HEK293 (cell line): ENCODE data around the gene CALR3.

Experiments
- GLI2 ChIP-seq: fragments of 450-650 bp; formaldehyde crosslinking; IDR thresholded peaks from 2 replicates; pipeline ENCODE4; 2017; ENCODE audit warnings: missing biosample characterization, missing genetic modification characterization, low read depth, borderline replicate concordance
- OVOL3 ChIP-seq: fragments of 450-650 bp; formaldehyde crosslinking; IDR thresholded peaks from 2 replicates; pipeline ENCODE4 v1.5.1; 2016; ENCODE audit warnings: missing biosample characterization, missing genetic modification characterization
- ZNF248 ChIP-seq: fragments of 450-650 bp; formaldehyde crosslinking; IDR thresholded peaks from 2 replicates; pipeline ENCODE4 v1.5.1; 2017; ENCODE audit warnings: missing biosample characterization, missing genetic modification characterization
- ZNF488 ChIP-seq: fragments of 450-650 bp; formaldehyde crosslinking; IDR thresholded peaks from 2 replicates; pipeline ENCODE4 v1.5.1; 2016; ENCODE audit warnings: missing biosample characterization, missing genetic modification characterization
- ZNF621 ChIP-seq: fragments of 450-650 bp; formaldehyde crosslinking; IDR thresholded peaks from 2 replicates; pipeline ENCODE4 v1.5.1; 2017; ENCODE audit warnings: missing biosample characterization, missing genetic modification characterization
- ZNF660 ChIP-seq: fragments of 450-650 bp; IDR thresholded peaks from 2 replicates; pipeline ENCODE4 v1.5.1; 2018; ENCODE audit warnings: missing biosample characterization, mild to moderate bottlenecking, missing genetic modification characterization

GRCh38 chr19:16449330-16449961, 46.5 kb downstream of the CALR3 start:
- TF ChIP-seq GLI2 (tag by site-specific recombination) (no peak), ZNF488 (tag by site-specific recombination) (no peak), OVOL3 (no peak), ZNF660 (tag by site-specific recombination) (no peak), ZNF248 (tag by site-specific recombination) (no peak), ZNF621 (tag by site-specific recombination) (no peak)
